HL-60 (cell line): ENCODE data around the gene PROB1.

Experiments used
- DNase-seq, 2 experiments: peaks; one replicate each; pipeline ENCODE4 v3.0.0-alpha.2; 2010 to 2020; ENCODE audit warnings: low read depth in 1 of 2, low spot score in 1 of 2
- H3K27ac ChIP-seq: fragments of 250-450 bp; sonication (Bioruptor Pico); replicated peaks from 2 replicates; pipeline ENCODE4 v1.5.1; 2020; ENCODE audit warnings: mild to moderate bottlenecking, moderate library complexity
- H3K27me3 ChIP-seq: fragments of 250-450 bp; sonication (Bioruptor Pico); 2 replicates; pipeline ENCODE4 v1.5.1; 2021; ENCODE audit warnings: mild to moderate bottlenecking, moderate library complexity; ENCODE audit not compliant: insufficient read depth, poor library complexity, severe bottlenecking
- H3K4me3 ChIP-seq: replicated peaks from 2 replicates; pipeline ENCODE4 v1.5.1; 2011; ENCODE audit warnings: mild to moderate bottlenecking, control low read depth, low read length; ENCODE audit not compliant: insufficient read depth
- CTCF ChIP-seq: IDR thresholded peaks from one replicate; pipeline ENCODE4 v1.5.1; 2011; ENCODE audit warnings: low read length, control low read depth, inconsistent platforms; ENCODE audit not compliant: insufficient read depth
- GABPA ChIP-seq: IDR thresholded peaks from 2 replicates; pipeline ENCODE4 v1.6.1; 2012; ENCODE audit warnings: low read depth
- POLR2AphosphoS5 ChIP-seq: IDR thresholded peaks from 2 replicates; pipeline ENCODE4 v1.6.1; 2012; ENCODE audit warnings: low read depth
- REST ChIP-seq: IDR thresholded peaks from 2 replicates; pipeline ENCODE4 v1.6.1; 2012; ENCODE audit warnings: low read depth; ENCODE audit not compliant: insufficient replicate concordance
- SPI1 ChIP-seq: IDR thresholded peaks from 2 replicates; pipeline ENCODE4 v1.6.1; 2012; ENCODE audit warnings: low read depth, mild to moderate bottlenecking, borderline replicate concordance

Gene PROB1

GRCh38 chr5:139396691-139397090 lies 1.8 kb upstream of the PROB1 start:
- no peaks in the 10 kb centered on the region for H3K27me3 ChIP-seq
- H3K27ac ChIP-seq: no peak overlapping the region
- H3K4me3 ChIP-seq: no peak overlapping the region
- DNase-seq: no peak
- TF ChIP-seq SPI1: no peak
- no peak for TF ChIP-seq CTCF
- TF ChIP-seq POLR2AphosphoS5: no peak

GRCh38 chr5:139395844-139396640 lies 1.1 kb upstream of the PROB1 start:
- no peak overlapping the region for H3K27ac ChIP-seq
- TF ChIP-seq CTCF: no peak
- TF ChIP-seq REST: no peak
- no peak for TF ChIP-seq GABPA
- no peak for TF ChIP-seq SPI1
- TF ChIP-seq POLR2AphosphoS5: no peak
- H3K27me3 ChIP-seq: no peaks in the 10 kb centered on the region
- no peak for DNase-seq
- no peak overlapping the region for H3K4me3 ChIP-seq

GRCh38 chr5:139394123-139394653 lies 716 bp downstream of the PROB1 start:
- no peak overlapping the region for H3K4me3 ChIP-seq

More at GRCh38 chr5:139394123-139394653, 716 bp downstream of the PROB1 start:
- no peak overlapping the region for H3K27ac ChIP-seq
- no peaks in the 10 kb centered on the region for H3K27me3 ChIP-seq
- no peak for TF ChIP-seq POLR2AphosphoS5
- no peak for TF ChIP-seq CTCF
- TF ChIP-seq SPI1: no peak
- no peak for TF ChIP-seq GABPA
- no peak for TF ChIP-seq REST
- DNase-seq: no peak
